NB4 (cell line): ENCODE measurements around the gene RGS6.

Experiments used
- CTCF ChIP-seq: IDR thresholded peaks from one replicate; pipeline ENCODE4 v1.5.1; 2012; ENCODE audit warnings: low read depth, low read length
- MAX ChIP-seq: IDR thresholded peaks from 2 replicates; pipeline ENCODE4 v1.6.1; 2011; ENCODE audit warnings: low read depth, low read length
- POLR2A ChIP-seq: IDR thresholded peaks from 2 replicates; pipeline ENCODE4 v1.6.1; 2011; ENCODE audit warnings: mild to moderate bottlenecking; ENCODE audit not compliant: insufficient read length; ENCODE audit errors: extremely low read depth

GRCh38 chr14:72522847-72523246, 590.6 kb downstream of the RGS6 start:
- TF ChIP-seq POLR2A (no peak), CTCF (no peak), MAX (no peak)
